K562 (cell line): ENCODE results near the gene PTGER4. TPM values are rescaled to one million over a fixed set of nuclear protein-coding genes. Genes with fewer than 3 reads are reported as not detected.
A peak's percentile ranks its signal among the peaks of the same experiment; 100 is the strongest.

Experiments used
- ATAC-seq: fragments of 200-7000 bp; cut with Tn5 transposase; 3 replicates; pipeline ENCODE4 v1.9.1; 2020; ENCODE audit warnings: moderate library complexity
- BruUV-seq: library from RNA; stranded (reverse); fragments of 400-500 nt; replicated peaks from 2 replicates; lab custom pipeline; 2021; lab: Mats Ljungman, UMichigan
- CTCF ChIA-PET: fragments of 300-600 bp; formaldehyde crosslinking; extraction: SDS; loops from one replicate; lab custom pipeline; 2021; ENCODE audit warnings: low intra/inter-chr PET ratio; lab: Yijun Ruan, JAX
- POLR2A ChIA-PET: fragments of 300-600, 350-650 bp; sonication (Branson Sonifier 250); formaldehyde crosslinking; extraction: SDS; loops from one replicate; lab custom pipeline; 2021; ENCODE audit warnings: antibody characterized with exemption, inconsistent platforms; lab: Yijun Ruan, JAX
- DNase-seq, 4 experiments: peaks; one replicate each; pipeline versions ENCODE4 v3.0.0 to v3.0.0-alpha.2; 2011 to 2018; ENCODE audit warnings: low spot score in 3 of 4, mixed read lengths in 3 of 4; ENCODE audit errors: extremely low read depth in 1 of 4
- FAIRE-seq: peaks from 2 replicates; lab custom pipeline; 2011; peaks lifted over from hg19 to GRCh38; lab: Jason Lieb, UNC
- H2AFZ ChIP-seq: 2 replicates; pipeline ENCODE4 v1.6.0; 2011; ENCODE audit warnings: low read depth, low read length, control low read depth, inconsistent platforms
- H3K27ac ChIP-seq: fragments of 200-600 bp; 3 replicates; pipeline ENCODE4 v1.8.0; 2011; ENCODE audit warnings: low read depth, mild to moderate bottlenecking, control low read depth, inconsistent platforms, low read length, moderate library complexity, mixed read lengths; ENCODE audit errors: extremely low read depth
- H3K27me3 ChIP-seq, 2 experiments: fragments of 300-600 bp in 1 of 2; 2 replicates in 1 of 2; 3 replicates in 1 of 2; pipeline versions ENCODE4 v1.6.0 to v1.8.0; 2011; ENCODE audit warnings: inconsistent platforms in 2 of 2, low read length in 2 of 2, mild to moderate bottlenecking in 1 of 2, mixed read lengths in 1 of 2, moderate library complexity in 1 of 2; ENCODE audit not compliant: control insufficient read depth in 2 of 2, insufficient read depth in 2 of 2
- H3K36me3 ChIP-seq: fragments of 300-600 bp; 3 replicates; pipeline ENCODE4 v1.8.0; 2011; ENCODE audit warnings: mild to moderate bottlenecking, low read length, inconsistent platforms; ENCODE audit not compliant: control insufficient read depth, insufficient read depth
- H3K4me1 ChIP-seq, 2 experiments: fragments of 200-600 bp in 1 of 2; replicated peaks in 1 of 2; 2 replicates in 1 of 2; 3 replicates in 1 of 2; pipeline versions ENCODE4 v1.5.1 to v1.8.0; 2011; ENCODE audit warnings: inconsistent platforms in 2 of 2, low read length in 2 of 2, mild to moderate bottlenecking in 1 of 2, mixed read lengths in 1 of 2, moderate library complexity in 1 of 2; ENCODE audit not compliant: control insufficient read depth in 2 of 2, insufficient read depth in 2 of 2
- H3K4me2 ChIP-seq: 2 replicates; pipeline ENCODE4 v1.6.1; 2011; ENCODE audit warnings: low read length, control low read depth, inconsistent platforms, mixed read lengths; ENCODE audit not compliant: insufficient read depth
- H3K4me3 ChIP-seq: fragments of 200-600 bp; sonication (generic), shearing (Covaris generic); 2 replicates; pipeline ENCODE4 v1.5.1; 2016; ENCODE audit warnings: control low read depth, inconsistent platforms
- H3K79me2 ChIP-seq: fragments of 200-600 bp; 3 replicates; pipeline ENCODE4 v1.8.0; 2011; ENCODE audit warnings: low read length, inconsistent platforms; ENCODE audit not compliant: control insufficient read depth, insufficient read depth
- H3K9ac ChIP-seq, 2 experiments: 2 replicates each; pipeline versions ENCODE4 v1.6.0 to v1.6.1; 2011; ENCODE audit warnings: low read depth in 2 of 2, low read length in 2 of 2, control low read depth in 1 of 2, inconsistent platforms in 1 of 2, mild to moderate bottlenecking in 1 of 2, mixed read lengths in 1 of 2; ENCODE audit not compliant: insufficient read depth in 1 of 2
- H3K9me1 ChIP-seq: one replicate; pipeline ENCODE4 v1.6.0; 2011; ENCODE audit warnings: inconsistent platforms, mild to moderate bottlenecking, low read length, moderate library complexity; ENCODE audit not compliant: control insufficient read depth, insufficient read depth
- H3K9me3 ChIP-seq: replicated peaks from 2 replicates; pipeline ENCODE4 v1.5.1; 2011; ENCODE audit warnings: low read depth, low read length, inconsistent platforms; ENCODE audit not compliant: control insufficient read depth, insufficient read depth
- H4K20me1 ChIP-seq: replicated peaks from 2 replicates; pipeline ENCODE4 v1.6.1; 2011; ENCODE audit warnings: low read length, inconsistent platforms, mixed read lengths; ENCODE audit not compliant: control insufficient read depth, insufficient read depth
- ASH1L ChIP-seq: fragments of 450-650 bp; IDR thresholded peaks from 2 replicates; pipeline ENCODE4 v1.6.1; 2018; ENCODE audit warnings: borderline replicate concordance, mild to moderate bottlenecking, low read depth; ENCODE audit not compliant: partially characterized antibody
- EGR1 ChIP-seq: fragments of 450-650 bp; conservative IDR thresholded peaks from 2 replicates; pipeline ENCODE4 v1.6.1; 2017; ENCODE audit warnings: mild to moderate bottlenecking
- HNRNPLL ChIP-seq: fragments of 200-400 bp; formaldehyde crosslinking; IDR thresholded peaks from 2 replicates; pipeline ENCODE4 v1.6.1; 2017; ENCODE audit warnings: low read length, low read depth, mild to moderate bottlenecking; ENCODE audit not compliant: poor library complexity, severe bottlenecking
- NRF1 ChIP-seq, 2 experiments: fragments of 450-650 bp; IDR thresholded peaks in 1 of 2; conservative IDR thresholded peaks in 1 of 2; 2 replicates each; pipeline ENCODE4 v1.6.1; 2014; ENCODE audit warnings: mild to moderate bottlenecking in 2 of 2
- RBBP5 ChIP-seq: fragments of 200-600 bp; sonication (generic); IDR thresholded peaks from 2 replicates; pipeline ENCODE4 v1.6.1; 2012; ENCODE audit warnings: borderline replicate concordance, mild to moderate bottlenecking, low read length, control low read depth, inconsistent platforms; ENCODE audit not compliant: insufficient read depth, poor library complexity, severe bottlenecking
- RCOR1 ChIP-seq, 2 experiments: IDR thresholded peaks; 2 replicates each; pipeline ENCODE4 v1.6.1; 2012; ENCODE audit warnings: low read depth in 2 of 2, low read length in 2 of 2, borderline replicate concordance in 1 of 2, improper control_type of control experiment in 1 of 2
- YY1 ChIP-seq, 3 experiments: IDR thresholded peaks; 2 replicates each; pipeline ENCODE4 v1.6.1; 2011; ENCODE audit warnings: low read length in 2 of 3, mild to moderate bottlenecking in 2 of 3, moderate library complexity in 2 of 3, borderline replicate concordance in 1 of 3, control low read depth in 1 of 3, low read depth in 1 of 3; ENCODE audit not compliant: insufficient read depth in 3 of 3, insufficient replicate concordance in 2 of 3, control insufficient read depth in 1 of 3, insufficient read length in 1 of 3; ENCODE audit errors: extremely low read depth in 1 of 3
- ZNF263 ChIP-seq: sonication (generic); formaldehyde crosslinking; IDR thresholded peaks from 2 replicates; pipeline ENCODE4 v1.8.0; 2022; ENCODE audit warnings: mild to moderate bottlenecking, missing genetic modification reagents, borderline replicate concordance
- WGBS: fragments of 100-300 bp; shearing (Covaris generic); methylation state at CpG from one replicate; pipeline ENCODE4 v1.1.6; 2016; ENCODE audit warnings: low coverage, mixed read lengths; ENCODE audit not compliant: insufficient coverage; ENCODE audit errors: missing lambda C conversion rate; 5-methylcytosine and 5-hydroxymethylcytosine counted together
- in situ Hi-C: fragments of 300-500 bp; cut with MboI; formaldehyde crosslinking; loops from 4 replicates; pipeline ENCODE4 v1.15.0; 2018; ENCODE audit warnings: inconsistent platforms, mixed read lengths
- intact Hi-C: fragments of 100-400 bp; cut with micrococcal nuclease; formaldehyde crosslinking; loops from 2 replicates; pipeline ENCODE4 v1.14.2; 2022
- polyA plus RNA-seq, 8 experiments: library from polyadenylated mRNA; depleted of rRNA in 4 of 8; stranded (reverse) in 5 of 8; unstranded in 3 of 8; fragments of >200 nt; fragmentation: Nextera tagmentation in 2 of 8; fragmentation: Illumina TruSeq in 1 of 8; extraction: Ambion mirVana in 2 of 8; extraction: Trizol in 1 of 8; gene quantifications; 2 replicates each; pipeline versions ENCODE4 v1.2.1 to v1.2.3, GENCODE V29; 2011 to 2014; ENCODE audit warnings: inconsistent platforms in 1 of 8, missing spikeins in 1 of 8
- total RNA-seq, 7 experiments: library from RNA; depleted of rRNA in 6 of 7; stranded (reverse); fragments of >200 nt in 6 of 7; fragmentation: Illumina TruSeq in 2 of 7; extraction: Trizol in 2 of 7; gene quantifications; 2 replicates each; pipeline versions ENCODE4 v1.2.1 to v1.2.3, GENCODE V29; 2011 to 2021; ENCODE audit warnings: low replicate concordance in 1 of 7
- TF ChIP-seq, protein P1 (sequence below): fragments of 450-650 bp; formaldehyde crosslinking; IDR thresholded peaks from 2 replicates; pipeline ENCODE4 v1.4.0; 2020; ENCODE audit warnings: mild to moderate bottlenecking
- TF ChIP-seq, protein P2 (sequence below), 2 experiments: IDR thresholded peaks; 2 replicates each; pipeline ENCODE4 v1.6.1; 2011; ENCODE audit warnings: borderline replicate concordance in 1 of 2, control low read depth in 1 of 2, low read depth in 1 of 2, low read length in 1 of 2, mild to moderate bottlenecking in 1 of 2, mixed read lengths in 1 of 2, moderate library complexity in 1 of 2; ENCODE audit not compliant: insufficient read depth in 1 of 2, insufficient read length in 1 of 2, poor library complexity in 1 of 2, severe bottlenecking in 1 of 2; ENCODE audit errors: extremely low read depth in 1 of 2
- TF ChIP-seq, protein P3 (sequence below): fragments of 250-450 bp; sonication (Bioruptor Pico); IDR thresholded peaks from 2 replicates; pipeline ENCODE4 v1.8.0; 2022; ENCODE audit warnings: moderate library complexity, mild to moderate bottlenecking, inconsistent platforms

Gene PTGER4
- total and polyA plus RNA-seq, 9 of the 15 experiments (the other 6 are each of a cell fraction or from before 2014, with no cell fraction given): 0.31 TPM; not detected in 8

DNA sequence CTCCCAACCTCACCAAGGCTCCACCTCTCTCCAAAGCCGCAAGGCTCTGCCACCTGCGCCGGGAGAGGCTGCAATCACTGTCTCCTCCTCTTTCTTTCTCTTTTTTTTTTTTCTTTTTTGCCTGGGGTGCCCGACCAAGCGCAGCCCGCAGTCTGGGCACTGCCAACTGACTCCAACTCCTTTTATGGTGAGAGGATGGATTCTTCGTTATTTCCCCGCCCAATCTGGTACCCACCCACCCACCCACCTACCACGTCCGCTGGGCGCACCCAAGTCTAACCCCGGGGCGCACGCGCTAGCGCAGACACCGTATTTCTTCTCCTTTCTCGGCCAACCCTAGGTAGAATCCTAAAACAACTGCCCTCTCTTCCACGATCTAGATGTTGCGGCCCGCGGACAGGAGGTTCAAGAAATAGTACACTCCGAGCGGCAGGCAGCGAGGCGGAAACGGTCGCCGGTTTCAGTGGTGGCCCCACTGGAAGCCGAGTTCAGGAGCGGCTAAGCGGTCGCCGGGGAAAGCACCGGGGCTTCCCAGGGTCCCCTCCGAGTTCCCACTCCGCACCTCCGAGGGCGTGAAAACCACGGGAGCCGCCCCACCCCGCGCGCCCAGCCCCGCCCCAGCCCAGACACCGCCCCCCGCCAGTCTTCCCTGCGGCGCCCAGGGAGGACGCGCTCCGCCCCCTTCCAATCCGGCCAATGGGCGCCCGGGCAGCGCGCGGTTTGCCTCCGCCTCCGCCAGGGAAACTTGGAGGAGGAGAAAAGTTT lies 385 bp upstream of the PTGER4 start:
- H3K4me3 ChIP-seq: peak overlapping the region; percentile 52
- no peak overlapping the region for H3K27ac ChIP-seq
- no TSS peak for BruUV-seq
- H3K36me3 ChIP-seq: no peaks in the 10 kb centered on the region
- ChIA-PET POLR2A (interaction anchor here (0.6 to 0.8 kb wide), 2 partner anchors 10 to 1022 kb away, joined by 3 read pairs; no protein-coding TSS in a partner anchor), CTCF (no interaction called here)
- peaks cover 14% of the 10 kb centered on the region in 2 experiments for H3K27me3 ChIP-seq
- peak overlapping the region; percentile 93 for H2AFZ ChIP-seq
- no peaks in the 10 kb centered on the region for H4K20me1 ChIP-seq
- H3K9me3 ChIP-seq: no peaks in the 10 kb centered on the region
- WGBS: under 1% methylated on average over 57 of the region's 60 CpGs
- no peaks in the 10 kb centered on the region for H3K79me2 ChIP-seq
- no peaks in the 10 kb centered on the region for H3K9me1 ChIP-seq
- intact Hi-C loops (no loop called here), in situ Hi-C loops (loop anchor here (25.0 kb wide), 1 partner anchor 742 kb away; no protein-coding TSS in a partner anchor)
- peak overlapping the region; percentile 81 for H3K4me2 ChIP-seq
- peaks cover 0 to 23% of the 10 kb centered on the region in 2 experiments; a peak in 2 of 5 replicates for H3K4me1 ChIP-seq
- H3K9ac ChIP-seq: peak overlapping the region in 1 of 2 experiments; percentile 81; a peak in 2 of 4 replicates
- FAIRE-seq (peak; percentile 73), ATAC-seq (peak; percentile 100), DNase-seq (peak; percentile 91 to 98 (median 98))
- TF ChIP-seq, protein P1, sequence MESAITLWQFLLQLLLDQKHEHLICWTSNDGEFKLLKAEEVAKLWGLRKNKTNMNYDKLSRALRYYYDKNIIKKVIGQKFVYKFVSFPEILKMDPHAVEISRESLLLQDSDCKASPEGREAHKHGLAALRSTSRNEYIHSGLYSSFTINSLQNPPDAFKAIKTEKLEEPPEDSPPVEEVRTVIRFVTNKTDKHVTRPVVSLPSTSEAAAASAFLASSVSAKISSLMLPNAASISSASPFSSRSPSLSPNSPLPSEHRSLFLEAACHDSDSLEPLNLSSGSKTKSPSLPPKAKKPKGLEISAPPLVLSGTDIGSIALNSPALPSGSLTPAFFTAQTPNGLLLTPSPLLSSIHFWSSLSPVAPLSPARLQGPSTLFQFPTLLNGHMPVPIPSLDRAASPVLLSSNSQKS (CRISPR knock-in tag): no peak
- TF ChIP-seq, protein P2, sequence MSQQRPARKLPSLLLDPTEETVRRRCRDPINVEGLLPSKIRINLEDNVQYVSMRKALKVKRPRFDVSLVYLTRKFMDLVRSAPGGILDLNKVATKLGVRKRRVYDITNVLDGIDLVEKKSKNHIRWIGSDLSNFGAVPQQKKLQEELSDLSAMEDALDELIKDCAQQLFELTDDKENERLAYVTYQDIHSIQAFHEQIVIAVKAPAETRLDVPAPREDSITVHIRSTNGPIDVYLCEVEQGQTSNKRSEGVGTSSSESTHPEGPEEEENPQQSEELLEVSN (IDR thresholded peaks at IDR 0.05; ENCODE audit: borderline replicate concordance in 1 of 2, extremely low read depth in 1 of 2, insufficient read depth in 1 of 2, insufficient read length in 1 of 2, low read depth in 1 of 2, low read length in 1 of 2, poor library complexity in 1 of 2, severe bottlenecking in 1 of 2): peak in 1 of 2 experiments; percentile 24
- TF ChIP-seq, protein P3, sequence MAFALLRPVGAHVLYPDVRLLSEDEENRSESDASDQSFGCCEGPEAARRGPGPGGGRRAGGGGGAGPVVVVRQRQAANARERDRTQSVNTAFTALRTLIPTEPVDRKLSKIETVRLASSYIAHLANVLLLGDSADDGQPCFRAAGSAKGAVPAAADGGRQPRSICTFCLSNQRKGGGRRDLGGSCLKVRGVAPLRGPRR (CRISPR knock-in tag): no peak
- TF ChIP-seq ZNF263: peak; percentile 52; the same call in 1 of the 2 replicates
- TF ChIP-seq HNRNPLL: peak; percentile 10
- TF ChIP-seq EGR1: peak; percentile 37; the same call in 1 of the 2 replicates
- TF ChIP-seq YY1 (IDR thresholded peaks at IDR 0.05; ENCODE audit: borderline replicate concordance in 1 of 3, control insufficient read depth in 1 of 3, extremely low read depth in 1 of 3, insufficient read depth in 3 of 3, insufficient read length in 1 of 3, insufficient replicate concordance in 2 of 3, low read depth in 1 of 3, low read length in 2 of 3): no peak
- peak in 1 of 2 experiments; percentile 11; a peak in 2 of 4 replicates for TF ChIP-seq NRF1 (conservative IDR thresholded peaks at IDR 0.05 in 1 of 2, IDR thresholded peaks at IDR 0.05 in 1 of 2)
- TF ChIP-seq RBBP5: peak; percentile 16
- 0 out of 4 replicates have a peak, but pooled peaks of 1 of the 2 experiments have one; percentile 5 for TF ChIP-seq RCOR1 (IDR thresholded peaks at IDR 0.05; ENCODE audit: borderline replicate concordance in 1 of 2, low read depth in 2 of 2, low read length in 2 of 2)
- no peak for TF ChIP-seq ASH1L
